H9 (cell line): ENCODE measurements around the gene EPB41. TPM values are rescaled to one million over a fixed set of nuclear protein-coding genes. Genes with fewer than 3 reads are reported as not detected.

Source experiments
- DNase-seq: peaks from one replicate; pipeline ENCODE4 v3.0.0-alpha.2; 2017
- H2AFZ ChIP-seq: one replicate; pipeline ENCODE4 v1.6.1; 2013; ENCODE audit warnings: mild to moderate bottlenecking, low read length, control low read depth, moderate library complexity
- H2AK5ac ChIP-seq: 2 replicates; pipeline ENCODE4 v1.6.1; 2013; ENCODE audit warnings: low read length, control low read depth, mixed read lengths; ENCODE audit not compliant: insufficient read length
- H2BK120ac ChIP-seq: one replicate; pipeline ENCODE4 v1.6.1; 2013; ENCODE audit warnings: low read depth, mild to moderate bottlenecking, low read length, control low read depth, inconsistent platforms; ENCODE audit not compliant: poor library complexity, severe bottlenecking
- H2BK12ac ChIP-seq: 2 replicates; pipeline ENCODE4 v1.6.1; 2013; ENCODE audit warnings: low read length, control low read depth, mixed read lengths, low read depth; ENCODE audit not compliant: insufficient read length
- H2BK15ac ChIP-seq: 2 replicates; pipeline ENCODE4 v1.6.1; 2013; ENCODE audit warnings: low read depth, low read length, control low read depth
- H2BK20ac ChIP-seq: one replicate; pipeline ENCODE4 v1.6.1; 2013; ENCODE audit warnings: low read depth, mild to moderate bottlenecking, low read length, control low read depth, inconsistent platforms; ENCODE audit not compliant: poor library complexity, severe bottlenecking
- H2BK5ac ChIP-seq: 2 replicates; pipeline ENCODE4 v1.6.1; 2013; ENCODE audit warnings: low read length, control low read depth, mixed read lengths; ENCODE audit not compliant: insufficient read length
- H3K14ac ChIP-seq: 2 replicates; pipeline ENCODE4 v1.6.1; 2013; ENCODE audit warnings: low read length, control low read depth; ENCODE audit not compliant: insufficient read depth
- H3K18ac ChIP-seq: 2 replicates; pipeline ENCODE4 v1.6.1; 2013; ENCODE audit warnings: low read depth, mild to moderate bottlenecking, mixed read lengths, low read length, control low read depth; ENCODE audit not compliant: insufficient read length
- H3K23ac ChIP-seq: 2 replicates; pipeline ENCODE4 v1.6.1; 2013; ENCODE audit warnings: low read length, control low read depth, mixed read lengths, low read depth; ENCODE audit not compliant: insufficient read length
- H3K23me2 ChIP-seq: 2 replicates; pipeline ENCODE4 v1.6.1; 2013; ENCODE audit warnings: low read depth, mild to moderate bottlenecking, mixed read lengths, low read length, control low read depth; ENCODE audit not compliant: insufficient read length, poor library complexity, severe bottlenecking
- H3K27ac ChIP-seq: 2 replicates; pipeline ENCODE4 v1.5.1; 2013; ENCODE audit warnings: low read length, control low read depth, mixed read lengths, low read depth; ENCODE audit not compliant: insufficient read length
- H3K27me3 ChIP-seq: 2 replicates; pipeline ENCODE4 v1.6.1; 2013; ENCODE audit warnings: low read length, control low read depth, inconsistent platforms; ENCODE audit not compliant: insufficient read depth
- H3K4ac ChIP-seq: 2 replicates; pipeline ENCODE4 v1.6.1; 2013; ENCODE audit warnings: low read depth, mild to moderate bottlenecking, control low read depth, inconsistent platforms, low read length, moderate library complexity
- H3K4me1 ChIP-seq: 2 replicates; pipeline ENCODE4 v1.6.1; 2013; ENCODE audit warnings: low read length, control low read depth, inconsistent platforms; ENCODE audit not compliant: insufficient read depth
- H3K4me2 ChIP-seq: 2 replicates; pipeline ENCODE4 v1.6.1; 2013; ENCODE audit warnings: low read length, control low read depth, mixed read lengths; ENCODE audit not compliant: insufficient read length, insufficient read depth
- H3K56ac ChIP-seq: 2 replicates; pipeline ENCODE4 v1.6.1; 2013; ENCODE audit warnings: low read depth, mild to moderate bottlenecking, mixed read lengths, low read length, control low read depth; ENCODE audit not compliant: insufficient read length
- H3K79me1 ChIP-seq: 2 replicates; pipeline ENCODE4 v1.6.1; 2013; ENCODE audit warnings: low read depth, mild to moderate bottlenecking, moderate library complexity, low read length, control low read depth, inconsistent platforms; ENCODE audit not compliant: insufficient read depth, poor library complexity, severe bottlenecking
- H3K79me2 ChIP-seq: 2 replicates; pipeline ENCODE4 v1.6.1; 2013; ENCODE audit warnings: low read length, control low read depth, inconsistent platforms; ENCODE audit not compliant: insufficient read depth
- H3K9ac ChIP-seq: 2 replicates; pipeline ENCODE4 v1.6.1; 2013; ENCODE audit warnings: low read length, control low read depth, mixed read lengths; ENCODE audit not compliant: insufficient read length; ENCODE audit errors: extremely low read depth
- H3K9me3 ChIP-seq: one replicate; pipeline ENCODE4 v1.6.1; 2013; ENCODE audit warnings: low read depth, low read length, inconsistent platforms; ENCODE audit not compliant: control insufficient read depth
- H3T11ph ChIP-seq: one replicate; pipeline ENCODE4 v1.6.1; 2013; ENCODE audit warnings: mild to moderate bottlenecking, low read length, control low read depth, inconsistent platforms
- H4K20me1 ChIP-seq: one replicate; pipeline ENCODE4 v1.6.1; 2013; ENCODE audit not compliant: control insufficient read depth, insufficient read length, insufficient read depth
- H4K5ac ChIP-seq: 2 replicates; pipeline ENCODE4 v1.6.1; 2013; ENCODE audit warnings: low read depth, mild to moderate bottlenecking, mixed read lengths, low read length, control low read depth; ENCODE audit not compliant: insufficient read length
- H4K8ac ChIP-seq: replicated peaks from 2 replicates; pipeline ENCODE4 v1.6.1; 2013; ENCODE audit warnings: low read length, control low read depth, mixed read lengths, low read depth; ENCODE audit not compliant: insufficient read length
- H4K91ac ChIP-seq: 2 replicates; pipeline ENCODE4 v1.6.1; 2013; ENCODE audit warnings: low read depth, mild to moderate bottlenecking, moderate library complexity, mixed read lengths, low read length, control low read depth; ENCODE audit not compliant: insufficient read length
- H3K27ac Mint-ChIP-seq, 3 experiments: 2 replicates in 2 of 3; 3 replicates in 1 of 3; pipeline ENCODE4 v1.8.0; 2020 to 2021; ENCODE audit warnings: mixed read lengths in 3 of 3, mild to moderate bottlenecking in 1 of 3, moderate library complexity in 1 of 3
- H3K27me3 Mint-ChIP-seq: 2 replicates; pipeline ENCODE4 v1.8.0; 2021; ENCODE audit warnings: low read depth, mild to moderate bottlenecking, moderate library complexity, mixed read lengths
- H3K36me3 Mint-ChIP-seq, 3 experiments: 2 replicates in 2 of 3; 3 replicates in 1 of 3; pipeline ENCODE4 v1.8.0; 2020 to 2021; ENCODE audit warnings: low read depth in 3 of 3, mixed read lengths in 3 of 3; ENCODE audit not compliant: insufficient read depth in 1 of 3
- H3K4me1 Mint-ChIP-seq, 2 experiments: 2 replicates each; pipeline ENCODE4 v1.8.0; 2020; ENCODE audit warnings: mixed read lengths in 2 of 2
- H3K4me3 Mint-ChIP-seq, 2 experiments: 2 replicates in 1 of 2; 3 replicates in 1 of 2; pipeline ENCODE4 v1.8.0; 2020 to 2021; ENCODE audit warnings: mild to moderate bottlenecking in 2 of 2, mixed read lengths in 2 of 2, moderate library complexity in 1 of 2
- H3K9me3 Mint-ChIP-seq, 2 experiments: 2 replicates in 1 of 2; 3 replicates in 1 of 2; pipeline ENCODE4 v1.8.0; 2020; ENCODE audit warnings: mild to moderate bottlenecking in 2 of 2, mixed read lengths in 2 of 2, moderate library complexity in 1 of 2
- WGBS: extraction: QIAGEN DNeasy Blood & Tissue Kit; methylation state at CpG from one replicate; pipeline ENCODE4 v1.1.7; 2013; ENCODE audit warnings: missing lambda C conversion rate, low lambda C conversion rate, mixed read lengths; ENCODE audit not compliant: insufficient read length; ENCODE audit errors: extremely low coverage; 5-methylcytosine and 5-hydroxymethylcytosine counted together
- total RNA-seq: library from RNA; stranded (reverse); gene quantifications from 2 replicates; pipeline ENCODE4 v1.2.1, GENCODE V29; 2021
- TF ChIP-seq, protein P1 (sequence below): fragments of 200-600 bp; sonication (generic); conservative IDR thresholded peaks from 3 replicates; pipeline ENCODE4 v1.8.0; 2021; ENCODE audit warnings: antibody characterized with exemption, mild to moderate bottlenecking

The EPB41 gene
- total RNA-seq, 1 experiment from 2014 or later = 75.4 TPM

- DNase-seq = no peak
These were observed 198.5 kb downstream of the EPB41 start for GRCh38 chr1:29112705-29113412.

More at GRCh38 chr1:29112705-29113412, 198.5 kb downstream of the EPB41 start:
- Histone ChIP-seq H2BK20ac (no peak overlapping the region), H3K18ac (no peak overlapping the region), H2BK15ac (no peak overlapping the region), H4K91ac (no peak overlapping the region), H3T11ph (no peak overlapping the region), H3K23ac (no peak overlapping the region), H2BK120ac (no peak overlapping the region), H3K56ac (no peak overlapping the region), H3K79me1 (no peaks in the 10 kb centered on the region), H4K8ac (no peak overlapping the region), H3K9ac (no peak overlapping the region), H3K4me2 (no peak overlapping the region), H4K20me1 (no peaks in the 10 kb centered on the region), H3K4ac (no peak overlapping the region), H2BK5ac (no peak overlapping the region), H3K27me3 (no peaks in the 10 kb centered on the region), H2AFZ (no peak overlapping the region), H2BK12ac (no peak overlapping the region), H2AK5ac (no peak overlapping the region), H4K5ac (no peak overlapping the region), H3K27ac (no peak overlapping the region), H3K14ac (no peak overlapping the region), H3K9me3 (no peaks in the 10 kb centered on the region), H3K79me2 (no peaks in the 10 kb centered on the region), H3K4me1 (no peaks in the 10 kb centered on the region; the same call in 1 of the 2 replicates), H3K23me2 (no peaks in the 10 kb centered on the region)
- peaks cover 19 to 22% of the 10 kb centered on the region in 2 experiments for H3K4me1 Mint-ChIP-seq
- no peak overlapping the region for H3K4me3 Mint-ChIP-seq
- peak overlapping the region in 2 of 3 experiments; percentile 13 to 56; a peak in 3 of 7 replicates for H3K27ac Mint-ChIP-seq
- peaks cover 10 to 45% (median 40%) of the 10 kb centered on the region in 3 experiments for H3K36me3 Mint-ChIP-seq
- WGBS = no CpG with 5 or more reads among the region's 7 CpGs
- H3K27me3 Mint-ChIP-seq = no peaks in the 10 kb centered on the region; the same call in 1 of the 2 replicates
- TF ChIP-seq, protein P1, sequence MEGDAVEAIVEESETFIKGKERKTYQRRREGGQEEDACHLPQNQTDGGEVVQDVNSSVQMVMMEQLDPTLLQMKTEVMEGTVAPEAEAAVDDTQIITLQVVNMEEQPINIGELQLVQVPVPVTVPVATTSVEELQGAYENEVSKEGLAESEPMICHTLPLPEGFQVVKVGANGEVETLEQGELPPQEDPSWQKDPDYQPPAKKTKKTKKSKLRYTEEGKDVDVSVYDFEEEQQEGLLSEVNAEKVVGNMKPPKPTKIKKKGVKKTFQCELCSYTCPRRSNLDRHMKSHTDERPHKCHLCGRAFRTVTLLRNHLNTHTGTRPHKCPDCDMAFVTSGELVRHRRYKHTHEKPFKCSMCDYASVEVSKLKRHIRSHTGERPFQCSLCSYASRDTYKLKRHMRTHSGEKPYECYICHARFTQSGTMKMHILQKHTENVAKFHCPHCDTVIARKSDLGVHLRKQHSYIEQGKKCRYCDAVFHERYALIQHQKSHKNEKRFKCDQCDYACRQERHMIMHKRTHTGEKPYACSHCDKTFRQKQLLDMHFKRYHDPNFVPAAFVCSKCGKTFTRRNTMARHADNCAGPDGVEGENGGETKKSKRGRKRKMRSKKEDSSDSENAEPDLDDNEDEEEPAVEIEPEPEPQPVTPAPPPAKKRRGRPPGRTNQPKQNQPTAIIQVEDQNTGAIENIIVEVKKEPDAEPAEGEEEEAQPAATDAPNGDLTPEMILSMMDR = no peak
- no peaks in the 10 kb centered on the region for H3K9me3 Mint-ChIP-seq
